Head of caudate nucleus (tissue), 42 donors: Measurements from ENCODE around the gene ZNF423.

ENCODE experiments used
- DNase-seq, 42 donors: peaks; one replicate each; pipeline versions ENCODE4 v3.0.0 to v3.0.0-alpha.2; 2020 to 2021; ENCODE audit warnings: mixed read lengths in 7 of 42
- intact Hi-C: fragments of 100-400 bp; cut with DNase I; formaldehyde crosslinking; loops from one replicate; pipeline ENCODE4 v1.15.0; 2022

Gene ZNF423

DNA sequence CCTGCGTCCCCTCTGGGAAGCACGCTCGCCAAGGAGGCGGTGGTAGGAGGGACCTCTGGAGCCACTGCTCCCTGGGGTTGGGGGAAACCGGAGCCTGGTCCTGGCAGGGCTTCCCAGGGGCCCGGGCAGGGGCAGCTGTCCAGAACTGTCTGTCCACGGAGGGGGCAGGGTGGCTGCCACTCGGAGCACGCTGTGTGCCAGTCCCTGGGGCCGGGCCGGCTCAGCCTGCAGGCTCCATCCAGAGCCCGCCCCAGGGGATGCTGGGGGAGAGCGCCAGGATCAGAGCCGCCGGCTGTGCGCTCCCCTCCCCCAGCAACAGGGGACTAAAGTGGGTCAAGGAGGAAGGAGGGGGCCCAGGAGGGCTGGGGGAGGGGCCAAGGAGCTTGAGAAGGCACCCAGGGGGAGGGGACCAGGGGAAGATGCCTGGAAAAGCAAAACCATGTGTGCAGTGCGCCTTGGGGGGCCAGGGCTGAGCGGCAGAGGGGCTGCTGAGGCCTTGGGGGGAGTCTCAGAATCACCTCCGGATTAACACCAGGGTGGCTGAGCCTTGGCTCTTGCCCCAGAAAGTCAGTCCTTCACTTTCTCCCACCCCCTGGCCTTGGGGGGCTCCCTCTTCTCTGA, 21.3 kb downstream of the ZNF423 start:
- intact Hi-C loops, result no loop called here

GRCh38 chr16:49833796-49834530, 21.9 kb downstream of the ZNF423 start:
- intact Hi-C loops, result no loop called here
- DNase-seq, result peak in 28 of 42 donors; percentile 18 to 76 (median 54)

More for the DNA sequence above, 21.3 kb downstream of the ZNF423 start:
- DNase-seq, result peak in 40 of 42 donors; percentile 23 to 88 (median 66)

DNA sequence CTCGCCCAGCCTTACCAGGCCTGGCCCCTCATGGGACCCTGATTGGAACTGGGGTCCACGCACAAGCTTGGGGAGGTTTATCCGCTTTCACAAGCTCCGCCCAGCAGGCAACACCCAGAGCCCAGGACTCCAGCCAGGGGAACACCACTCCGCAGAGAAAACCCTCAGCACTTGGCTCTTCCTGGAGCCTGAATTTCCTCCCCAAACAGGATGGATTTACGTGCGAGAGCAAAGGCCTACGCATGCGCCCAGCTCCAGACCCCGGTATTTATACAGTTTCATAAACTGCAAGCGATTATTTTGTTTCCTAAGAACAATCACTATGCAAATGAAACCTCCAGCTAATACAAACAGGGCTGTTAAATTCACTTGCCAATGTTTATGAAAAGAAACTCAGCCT, 22.8 kb downstream of the ZNF423 start:
- DNase-seq, result peak in 8 of 42 donors; percentile 22 to 60 (median 41)

GRCh38 chr16:49832177-49832576, 23.7 kb downstream of the ZNF423 start:
- intact Hi-C loops, result no loop called here
- DNase-seq, result no peak

More for the DNA sequence above, 22.8 kb downstream of the ZNF423 start:
- intact Hi-C loops, result no loop called here

- intact Hi-C loops, result no loop called here
These were observed 25.0 kb downstream of the ZNF423 start for GRCh38 chr16:49830873-49831272.

GRCh38 chr16:49828533-49829267, 27.2 kb downstream of the ZNF423 start:
- DNase-seq, result no peak
- intact Hi-C loops, result no loop called here

More at GRCh38 chr16:49830873-49831272, 25.0 kb downstream of the ZNF423 start:
- no peak for DNase-seq

- intact Hi-C loops, result no loop called here
- no peak for DNase-seq
These were observed 28.0 kb downstream of the ZNF423 start for GRCh38 chr16:49827805-49828438.

DNA sequence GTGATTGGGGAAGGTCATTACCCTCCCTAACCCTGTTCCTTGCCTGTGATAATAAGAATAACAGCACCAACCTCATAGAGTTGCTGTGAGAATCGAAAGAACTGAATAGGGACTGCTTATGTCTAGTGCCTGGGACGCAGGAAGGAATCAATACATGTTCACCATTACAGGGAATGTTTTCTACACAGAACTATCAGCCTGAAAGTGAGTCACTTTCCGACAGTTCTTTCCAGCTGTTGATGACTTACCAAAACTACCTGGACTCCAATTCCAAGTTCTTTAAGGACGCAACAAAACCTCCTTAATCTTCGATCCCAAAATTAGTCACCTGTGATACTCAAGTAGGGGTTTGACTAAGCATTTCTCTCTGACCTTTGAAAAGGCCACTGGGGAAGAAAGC, 29.4 kb downstream of the ZNF423 start:
- no peak for DNase-seq
- intact Hi-C loops, result no loop called here

- DNase-seq, result no peak
- intact Hi-C loops, result no loop called here
These were observed 30.9 kb downstream of the ZNF423 start for GRCh38 chr16:49825041-49825440.

GRCh38 chr16:49824593-49824992, 31.3 kb downstream of the ZNF423 start:
- DNase-seq, result no peak
- intact Hi-C loops, result no loop called here

- DNase-seq, result no peak
- intact Hi-C loops, result no loop called here
These were observed 33.1 kb downstream of the ZNF423 start for GRCh38 chr16:49822649-49823370.

- peak; percentile 25 to 91 (median 66) for DNase-seq
- intact Hi-C loops, result no loop called here
These were observed 34.2 kb downstream of the ZNF423 start for GRCh38 chr16:49821614-49822282.

- no peak for DNase-seq
- intact Hi-C loops, result no loop called here
These were observed 34.8 kb downstream of the ZNF423 start for GRCh38 chr16:49821156-49821555.

DNA sequence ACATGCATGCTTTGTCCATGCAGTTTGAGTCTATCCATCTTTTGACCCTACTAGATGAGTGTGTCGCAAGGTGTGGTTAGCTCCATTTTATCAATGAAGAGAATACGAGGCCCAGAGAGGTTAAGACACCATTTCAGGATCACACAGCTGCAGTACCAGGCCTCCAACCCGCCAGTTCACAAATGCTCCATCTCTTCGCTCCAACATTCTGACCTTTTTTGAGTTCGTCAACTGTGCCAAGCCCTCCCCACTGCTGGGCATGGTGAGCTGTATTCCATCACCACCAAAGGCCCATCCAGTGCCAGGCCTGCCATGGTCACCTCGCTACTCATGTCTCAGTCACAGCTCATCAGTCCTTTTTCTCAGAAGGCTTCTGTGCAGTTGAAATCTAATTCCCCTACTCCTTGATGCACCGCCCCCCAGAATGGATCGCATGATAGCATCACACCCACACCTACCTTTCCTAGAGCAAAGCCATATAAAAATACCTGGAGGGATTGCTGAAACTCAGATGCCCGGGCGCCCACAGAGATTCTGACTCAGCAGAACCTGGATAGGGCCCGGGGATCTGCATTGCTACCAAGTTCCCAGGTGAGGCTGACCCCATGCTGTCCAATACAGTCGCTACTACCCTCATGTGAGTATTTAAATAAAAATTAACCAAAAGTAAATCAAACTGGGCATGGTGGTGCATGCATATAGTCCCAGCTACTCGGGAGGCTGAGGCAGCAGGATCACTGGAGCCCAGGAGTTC, 38.0 kb downstream of the ZNF423 start:
- peak in 12 of 42 donors; percentile 22 to 55 (median 39) for DNase-seq
- intact Hi-C loops, result no loop called here

GRCh38 chr16:49816875-49817274, 39.0 kb downstream of the ZNF423 start:
- DNase-seq, result no peak
- intact Hi-C loops, result no loop called here

- peak in 40 of 42 donors; percentile 18 to 80 (median 54) for DNase-seq
- intact Hi-C loops, result no loop called here
These were observed 44.1 kb downstream of the ZNF423 start for GRCh38 chr16:49811644-49812334.

DNA sequence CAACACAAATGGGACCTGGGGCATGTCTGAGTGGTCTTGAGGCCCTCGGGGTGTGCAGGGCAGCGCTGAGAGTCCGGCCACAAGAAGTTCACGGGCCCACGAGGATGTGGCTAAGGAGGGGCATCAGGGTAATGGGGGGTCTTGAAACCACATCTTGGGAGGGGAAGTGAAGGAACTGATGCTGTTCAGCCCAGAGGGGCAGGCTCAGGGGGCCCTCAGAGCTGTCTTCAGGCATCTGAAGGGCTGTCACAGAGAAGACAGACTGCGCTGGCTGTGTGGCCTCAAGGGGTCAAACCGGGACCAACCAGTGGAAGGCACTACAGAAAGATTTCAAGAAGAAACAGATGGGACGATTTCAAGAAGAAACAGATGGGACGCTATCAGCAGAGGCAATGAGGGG, 45.1 kb downstream of the ZNF423 start:
- DNase-seq, result no peak
- intact Hi-C loops, result no loop called here
